Gastroesophageal sphincter (tissue), 3 donors: ENCODE results near the gene SMIM26.

Source experiments
- POLR2A ChIP-seq, 2 donors: fragments of 450-650 bp; IDR thresholded peaks; one replicate each; pipeline ENCODE4 v1.6.1; 2017; ENCODE audit warnings: antibody characterized with exemption in 2 of 2, mild to moderate bottlenecking in 2 of 2, moderate library complexity in 1 of 2
- POLR2AphosphoS5 ChIP-seq: sonication (generic); formaldehyde crosslinking; IDR thresholded peaks from one replicate; pipeline ENCODE4 v1.6.1; 2017; ENCODE audit warnings: antibody characterized with exemption
- TF ChIP-seq, protein P1 (sequence below), 4 experiments: fragments of 200-600 bp in 2 of 4; fragments of 450-650 bp in 2 of 4; sonication (generic) in 1 of 4; IDR thresholded peaks; one replicate each; pipeline ENCODE4 v1.5.1; 2017 to 2019; ENCODE audit warnings: antibody characterized with exemption in 4 of 4, mild to moderate bottlenecking in 2 of 4, moderate library complexity in 2 of 4

GRCh38 chr20:18613553-18613952 lies 46.3 kb downstream of the SMIM26 start:
- no peak for TF ChIP-seq POLR2A (IDR thresholded peaks at IDR 0.05)
- TF ChIP-seq, protein P1, sequence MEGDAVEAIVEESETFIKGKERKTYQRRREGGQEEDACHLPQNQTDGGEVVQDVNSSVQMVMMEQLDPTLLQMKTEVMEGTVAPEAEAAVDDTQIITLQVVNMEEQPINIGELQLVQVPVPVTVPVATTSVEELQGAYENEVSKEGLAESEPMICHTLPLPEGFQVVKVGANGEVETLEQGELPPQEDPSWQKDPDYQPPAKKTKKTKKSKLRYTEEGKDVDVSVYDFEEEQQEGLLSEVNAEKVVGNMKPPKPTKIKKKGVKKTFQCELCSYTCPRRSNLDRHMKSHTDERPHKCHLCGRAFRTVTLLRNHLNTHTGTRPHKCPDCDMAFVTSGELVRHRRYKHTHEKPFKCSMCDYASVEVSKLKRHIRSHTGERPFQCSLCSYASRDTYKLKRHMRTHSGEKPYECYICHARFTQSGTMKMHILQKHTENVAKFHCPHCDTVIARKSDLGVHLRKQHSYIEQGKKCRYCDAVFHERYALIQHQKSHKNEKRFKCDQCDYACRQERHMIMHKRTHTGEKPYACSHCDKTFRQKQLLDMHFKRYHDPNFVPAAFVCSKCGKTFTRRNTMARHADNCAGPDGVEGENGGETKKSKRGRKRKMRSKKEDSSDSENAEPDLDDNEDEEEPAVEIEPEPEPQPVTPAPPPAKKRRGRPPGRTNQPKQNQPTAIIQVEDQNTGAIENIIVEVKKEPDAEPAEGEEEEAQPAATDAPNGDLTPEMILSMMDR (IDR thresholded peaks at IDR 0.05): no peak
- no peak for TF ChIP-seq POLR2AphosphoS5
